ENCODE data around the gene FARP2. TPM values are rescaled to one million over a fixed set of nuclear protein-coding genes. Genes with fewer than 3 reads are reported as not detected.
"Not testable (repeated sequence)": the region's sequence is repeated elsewhere in the genome, so short reads cannot be mapped to it uniquely, and the experiment has no call there.

FARP2 gene
- total RNA-seq, 1 donor from 2014 or later: 63.6 TPM

DNA sequence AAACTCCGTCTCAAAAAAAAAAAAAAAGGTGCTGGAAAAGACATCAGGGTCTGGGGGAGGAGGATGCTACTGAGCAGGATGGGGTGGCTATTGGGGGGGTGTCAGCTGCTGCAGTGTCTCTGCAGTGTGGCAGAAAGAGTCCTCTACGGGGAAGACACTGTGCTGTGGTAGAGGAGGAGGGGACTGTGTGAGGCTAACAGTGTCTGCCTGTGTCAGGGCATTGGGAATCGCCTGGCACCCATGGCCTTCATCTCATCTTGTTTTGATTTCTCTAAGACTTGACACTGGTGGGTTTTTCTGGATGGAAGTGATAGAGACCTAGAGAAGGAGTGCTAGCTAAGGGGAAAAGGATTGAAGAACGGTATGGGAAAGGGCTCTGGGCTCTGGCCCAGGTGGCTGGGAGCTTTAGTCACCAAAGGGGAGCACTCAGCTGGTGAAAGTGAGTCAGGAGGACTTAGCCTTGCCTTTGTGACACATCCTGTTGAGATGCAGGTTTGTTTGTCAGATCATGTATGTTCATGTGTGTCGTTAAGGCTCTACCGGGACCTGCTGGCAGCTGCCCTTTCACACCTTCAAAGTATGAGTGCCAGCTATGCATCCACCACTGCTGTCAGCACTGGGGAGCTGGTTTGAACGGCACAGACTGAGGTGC, 58.0 kb downstream of the FARP2 start:
- TF ChIP-seq CTCF (IDR thresholded peaks at IDR 0.05; ENCODE audit: unreplicated experiment): no peak
- peak overlapping the region; percentile 52 for H3K27ac Mint-ChIP-seq
- H3K27me3 Mint-ChIP-seq: no peaks in the 10 kb centered on the region
- peaks cover 4% of the 10 kb centered on the region for H3K4me1 Mint-ChIP-seq (ENCODE audit: low read depth)
- H3K4me3 Mint-ChIP-seq (ENCODE audit: low read depth): no peak overlapping the region
- H3K9me3 Mint-ChIP-seq (ENCODE audit: low read depth): no peaks in the 10 kb centered on the region
- DNase-seq (ENCODE audit: low spot score, unreplicated experiment): no peak
- H3K36me3 Mint-ChIP-seq (ENCODE audit: insufficient read depth): peaks cover 24% of the 10 kb centered on the region

- Mint-ChIP-seq H3K4me1 (ENCODE audit: low read depth) (peaks cover 4% of the 10 kb centered on the region), H3K27ac (no peak overlapping the region)
Observed at GRCh38 chr2:241415196-241415595, 59.1 kb downstream of the FARP2 start.

DNA sequence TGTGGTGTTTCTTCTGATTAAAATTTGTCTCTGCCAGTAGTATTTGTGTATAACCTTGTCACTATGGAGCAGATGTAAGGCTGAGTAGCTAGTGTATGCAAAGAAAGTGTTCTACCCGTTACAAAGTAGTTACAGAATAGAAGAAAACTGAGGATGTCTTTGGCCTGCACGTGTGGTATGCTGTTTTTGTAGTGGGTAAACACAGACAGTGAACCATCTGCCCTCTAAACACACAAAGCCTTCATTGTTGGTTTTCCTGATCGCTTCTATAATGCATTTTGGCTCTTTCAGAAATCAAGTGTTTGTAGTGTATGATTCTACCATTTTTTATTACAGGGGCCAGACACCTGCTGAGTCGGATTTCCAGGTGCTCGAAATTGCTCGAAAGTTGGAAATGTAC, 61.5 kb downstream of the FARP2 start:
- TF ChIP-seq CTCF (IDR thresholded peaks at IDR 0.05; ENCODE audit: unreplicated experiment): no peak
- peak overlapping the region; percentile 48 for H3K27ac Mint-ChIP-seq

More at GRCh38 chr2:241415196-241415595, 59.1 kb downstream of the FARP2 start:
- no peaks in the 10 kb centered on the region for H3K27me3 Mint-ChIP-seq
- no peak for TF ChIP-seq CTCF (IDR thresholded peaks at IDR 0.05; ENCODE audit: unreplicated experiment)
- no peak for DNase-seq (ENCODE audit: low spot score, unreplicated experiment)
- H3K36me3 Mint-ChIP-seq (ENCODE audit: insufficient read depth): peaks cover 23% of the 10 kb centered on the region
- no peak overlapping the region for H3K4me3 Mint-ChIP-seq (ENCODE audit: low read depth)
- H3K9me3 Mint-ChIP-seq (ENCODE audit: low read depth): no peaks in the 10 kb centered on the region

DNA sequence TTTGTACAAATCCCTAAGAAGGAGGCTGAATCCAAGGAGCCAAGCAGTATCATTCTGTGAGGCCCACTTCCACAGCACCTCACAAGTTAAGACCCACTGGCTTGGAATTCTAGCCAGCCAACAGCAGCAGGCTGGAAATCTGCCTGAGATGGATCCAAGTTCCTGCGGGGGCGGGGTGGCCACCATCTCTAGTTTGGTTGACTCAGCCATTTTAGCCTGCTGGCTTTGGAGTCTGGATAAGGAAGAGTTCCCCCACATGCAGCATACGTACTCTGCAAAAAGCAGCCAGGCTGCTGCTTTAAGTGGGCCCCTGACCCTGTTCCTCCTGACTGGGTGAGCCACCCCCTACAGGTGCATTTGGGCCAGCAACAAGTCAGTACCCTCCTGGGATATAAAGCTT, 65.2 kb downstream of the FARP2 start:
- no peak for TF ChIP-seq CTCF (IDR thresholded peaks at IDR 0.05; ENCODE audit: unreplicated experiment)
- no peak overlapping the region for H3K4me3 Mint-ChIP-seq (ENCODE audit: low read depth)
- H3K36me3 Mint-ChIP-seq (ENCODE audit: insufficient read depth): peaks cover 43% of the 10 kb centered on the region
- H3K27ac Mint-ChIP-seq: no peak overlapping the region
- H3K4me1 Mint-ChIP-seq (ENCODE audit: low read depth): peaks cover 4% of the 10 kb centered on the region
- H3K27me3 Mint-ChIP-seq: no peaks in the 10 kb centered on the region
- no peak for DNase-seq (ENCODE audit: low spot score, unreplicated experiment)
- H3K9me3 Mint-ChIP-seq (ENCODE audit: low read depth): peaks cover 20% of the 10 kb centered on the region

More for the DNA sequence above, 61.5 kb downstream of the FARP2 start:
- H3K4me3 Mint-ChIP-seq (ENCODE audit: low read depth): no peak overlapping the region
- H3K4me1 Mint-ChIP-seq (ENCODE audit: low read depth): peaks cover 4% of the 10 kb centered on the region
- H3K9me3 Mint-ChIP-seq (ENCODE audit: low read depth): peaks cover 2% of the 10 kb centered on the region
- no peak for DNase-seq (ENCODE audit: low spot score, unreplicated experiment)
- peaks cover 28% of the 10 kb centered on the region for H3K36me3 Mint-ChIP-seq (ENCODE audit: insufficient read depth)
- no peaks in the 10 kb centered on the region for H3K27me3 Mint-ChIP-seq

DNA sequence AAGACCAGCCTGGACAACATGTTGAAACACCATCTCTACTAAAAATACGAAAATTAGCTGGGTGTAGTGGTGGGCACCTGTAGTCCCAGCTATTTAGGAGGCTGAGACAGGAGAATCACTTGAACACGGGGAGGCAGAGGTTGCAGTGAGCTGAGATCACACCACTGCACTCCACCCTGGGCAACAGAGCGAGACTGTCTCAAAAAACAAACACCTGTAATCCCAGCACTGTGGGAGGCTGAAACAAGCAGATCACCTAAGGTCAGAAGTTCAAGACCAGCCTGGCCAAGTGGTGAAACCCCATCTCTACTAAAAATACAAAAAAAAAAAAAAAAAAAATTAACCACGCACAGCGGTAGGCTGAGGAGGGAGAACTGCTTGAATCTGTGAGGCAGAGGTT, 65.9 kb downstream of the FARP2 start:
- H3K4me3 Mint-ChIP-seq (ENCODE audit: low read depth); H3K4me1 Mint-ChIP-seq (ENCODE audit: low read depth); DNase-seq (ENCODE audit: low spot score, unreplicated experiment); H3K27ac Mint-ChIP-seq; H3K27me3 Mint-ChIP-seq: not testable (repeated sequence)
- peaks cover 20% of the 10 kb centered on the region for H3K9me3 Mint-ChIP-seq (ENCODE audit: low read depth)
- H3K36me3 Mint-ChIP-seq (ENCODE audit: insufficient read depth): peaks cover 42% of the 10 kb centered on the region

GRCh38 chr2:241422350-241422749, 66.3 kb downstream of the FARP2 start:
- Mint-ChIP-seq H3K36me3 (ENCODE audit: insufficient read depth) (peaks cover 42% of the 10 kb centered on the region), H3K9me3 (ENCODE audit: low read depth) (peaks cover 20% of the 10 kb centered on the region)

DNA sequence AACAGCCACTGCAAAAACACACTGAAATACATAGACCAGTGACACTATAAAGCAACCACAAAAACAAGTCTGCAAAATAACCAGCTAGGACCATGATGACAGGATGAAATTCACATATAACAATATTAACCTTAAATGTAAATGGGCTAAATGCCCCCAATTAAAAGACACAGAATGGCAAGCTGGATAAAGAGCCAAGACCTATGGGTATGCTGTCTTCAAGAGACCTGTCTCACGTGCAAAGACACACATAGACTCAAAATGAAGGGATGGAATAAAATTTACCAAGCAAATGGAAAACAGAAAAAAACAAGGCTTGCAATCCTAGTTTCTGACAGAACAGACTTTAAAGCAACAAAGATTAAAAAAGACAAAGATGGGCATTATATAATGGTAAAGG, 67.4 kb downstream of the FARP2 start:
- DNase-seq (ENCODE audit: low spot score, unreplicated experiment); H3K4me3 Mint-ChIP-seq (ENCODE audit: low read depth); H3K4me1 Mint-ChIP-seq (ENCODE audit: low read depth); H3K27ac Mint-ChIP-seq; H3K27me3 Mint-ChIP-seq: not testable (repeated sequence)
- H3K9me3 Mint-ChIP-seq (ENCODE audit: low read depth): peaks cover 20% of the 10 kb centered on the region
- peaks cover 39% of the 10 kb centered on the region for H3K36me3 Mint-ChIP-seq (ENCODE audit: insufficient read depth)

More at GRCh38 chr2:241422350-241422749, 66.3 kb downstream of the FARP2 start:
- H3K4me3 Mint-ChIP-seq (ENCODE audit: low read depth): no peak overlapping the region
- TF ChIP-seq CTCF (IDR thresholded peaks at IDR 0.05; ENCODE audit: unreplicated experiment): no peak
- DNase-seq (ENCODE audit: low spot score, unreplicated experiment): no peak
- no peak overlapping the region for H3K27ac Mint-ChIP-seq
- H3K4me1 Mint-ChIP-seq (ENCODE audit: low read depth): peaks cover 4% of the 10 kb centered on the region
- no peaks in the 10 kb centered on the region for H3K27me3 Mint-ChIP-seq
